SK-N-SH treated with all-trans-retinoic acid at 6 μM for 48 hours (cell line): ENCODE measurements around the gene ANKRD23.

ENCODE experiments used
- ATAC-seq: fragments of 200-7000 bp; cut with Tn5 transposase; 3 replicates; pipeline ENCODE4 v1.9.1; 2020; ENCODE audit warnings: mild to moderate bottlenecking, moderate library complexity
- BACH2 ChIP-seq: fragments of 250-450 bp; sonication (Bioruptor Pico); IDR thresholded peaks from 2 replicates; pipeline ENCODE4 v1.9.0; 2021; ENCODE audit warnings: mild to moderate bottlenecking, borderline replicate concordance
- CSDC2 ChIP-seq: fragments of 250-450 bp; sonication (Bioruptor Pico); IDR thresholded peaks from 2 replicates; pipeline ENCODE4 v1.5.0; 2020; ENCODE audit warnings: mild to moderate bottlenecking, moderate library complexity
- ISL1 ChIP-seq: fragments of 250-450 bp; sonication (Bioruptor Pico); IDR thresholded peaks from 2 replicates; pipeline ENCODE4 v2.1.2; 2022; ENCODE audit warnings: mild to moderate bottlenecking, moderate library complexity
- OSR1 ChIP-seq: fragments of 250-450 bp; sonication (Bioruptor Pico); IDR thresholded peaks from 2 replicates; pipeline ENCODE4 v1.8.0; 2022; ENCODE audit warnings: moderate library complexity, mild to moderate bottlenecking, inconsistent platforms
- PPARA ChIP-seq: fragments of 250-450 bp; sonication (Bioruptor Pico); IDR thresholded peaks from 2 replicates; pipeline ENCODE4 v1.5.0; 2020; ENCODE audit warnings: mild to moderate bottlenecking, borderline replicate concordance
- RARB ChIP-seq: fragments of 250-450 bp; sonication (Bioruptor Pico); IDR thresholded peaks from 2 replicates; pipeline ENCODE4 v1.8.0; 2021; ENCODE audit warnings: mild to moderate bottlenecking, moderate library complexity
- ZC3H10 ChIP-seq: fragments of 250-450 bp; sonication (Bioruptor Pico); IDR thresholded peaks from 2 replicates; pipeline ENCODE4 v1.5.1; 2021; ENCODE audit warnings: mild to moderate bottlenecking, moderate library complexity
- ZFP30 ChIP-seq: fragments of 450-650 bp; formaldehyde crosslinking; IDR thresholded peaks from 2 replicates; pipeline ENCODE4 v1.5.0; 2022; ENCODE audit warnings: mild to moderate bottlenecking, moderate library complexity
- ZNF8 ChIP-seq: fragments of 450-650 bp; formaldehyde crosslinking; IDR thresholded peaks from 2 replicates; pipeline ENCODE4 v1.5.0; 2020; ENCODE audit warnings: mild to moderate bottlenecking, moderate library complexity
- TF ChIP-seq, protein P1 (sequence below): fragments of 250-450 bp; sonication (Bioruptor Pico); IDR thresholded peaks from 2 replicates; pipeline ENCODE4 v1.8.0; 2020; ENCODE audit warnings: mild to moderate bottlenecking, moderate library complexity, borderline replicate concordance
- TF ChIP-seq, protein P2 (sequence below): fragments of 250-450 bp; sonication (Bioruptor Pico); IDR thresholded peaks from 2 replicates; pipeline ENCODE4 v1.5.0; 2020; ENCODE audit warnings: mild to moderate bottlenecking, moderate library complexity
- TF ChIP-seq, protein P3 (sequence below): fragments of 250-450 bp; sonication (Bioruptor Pico); IDR thresholded peaks from 2 replicates; pipeline ENCODE4 v1.5.1; 2021; ENCODE audit warnings: mild to moderate bottlenecking, moderate library complexity
- TF ChIP-seq, protein P4 (sequence below): fragments of 250-450 bp; sonication (Bioruptor Pico); IDR thresholded peaks from 2 replicates; pipeline ENCODE4 v1.8.0; 2021; ENCODE audit warnings: low read depth, mild to moderate bottlenecking, moderate library complexity, borderline replicate concordance
- TF ChIP-seq, protein P5 (sequence below): fragments of 250-450 bp; sonication (Bioruptor Pico); IDR thresholded peaks from 2 replicates; pipeline ENCODE4 v1.5.1; 2020; ENCODE audit warnings: low read depth, mild to moderate bottlenecking, moderate library complexity

The ANKRD23 gene

DNA sequence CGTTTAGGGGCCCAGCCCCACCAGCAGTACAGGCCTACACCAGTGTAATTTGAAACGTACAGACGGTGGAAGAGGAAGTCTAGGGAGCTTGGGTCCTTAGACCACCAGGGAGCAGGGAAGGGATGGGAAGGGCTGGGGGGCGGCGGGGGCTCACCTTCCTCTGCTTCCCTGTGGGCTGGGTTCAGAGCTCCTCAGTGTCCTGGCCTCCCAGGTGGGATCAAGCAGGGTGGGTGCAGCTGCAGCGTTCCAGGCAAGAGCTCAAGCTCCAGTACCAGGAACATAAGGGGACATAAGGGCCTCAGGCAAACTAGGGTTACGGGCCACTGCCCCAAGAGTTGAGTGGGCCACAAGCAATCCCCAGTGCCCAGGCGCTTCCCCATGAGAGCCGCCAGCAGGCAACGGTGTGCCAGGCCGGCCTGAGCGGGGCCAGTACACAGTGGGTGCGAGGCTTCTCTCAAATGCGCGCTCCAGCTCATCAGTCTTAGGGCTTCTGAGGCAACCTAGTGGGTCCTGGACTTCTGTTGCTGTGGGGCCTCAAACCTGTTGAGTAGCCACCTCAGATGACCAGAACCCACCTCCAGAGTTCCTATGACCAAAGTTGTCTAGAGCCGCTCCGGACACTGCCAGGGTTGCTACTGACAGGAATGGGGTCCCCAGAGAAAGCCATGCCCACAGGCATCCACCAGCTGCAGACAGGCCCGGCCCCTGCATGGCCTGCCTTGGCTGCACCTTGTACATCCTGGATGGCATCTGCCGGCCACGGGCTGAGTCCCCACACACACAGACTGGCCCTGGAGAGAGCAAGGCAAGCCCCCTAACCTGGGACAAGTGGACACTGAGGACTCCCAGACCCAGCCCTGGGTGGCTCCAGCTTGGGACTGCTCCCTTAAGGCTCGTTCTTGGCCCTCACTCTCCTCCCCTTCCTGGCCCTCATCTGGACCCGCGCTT is 5.2 kb downstream of the ANKRD23 start:
- ATAC-seq: no peak
- no peak for TF ChIP-seq ZFP30 (CRISPR knock-in tag)
- TF ChIP-seq, protein P1, sequence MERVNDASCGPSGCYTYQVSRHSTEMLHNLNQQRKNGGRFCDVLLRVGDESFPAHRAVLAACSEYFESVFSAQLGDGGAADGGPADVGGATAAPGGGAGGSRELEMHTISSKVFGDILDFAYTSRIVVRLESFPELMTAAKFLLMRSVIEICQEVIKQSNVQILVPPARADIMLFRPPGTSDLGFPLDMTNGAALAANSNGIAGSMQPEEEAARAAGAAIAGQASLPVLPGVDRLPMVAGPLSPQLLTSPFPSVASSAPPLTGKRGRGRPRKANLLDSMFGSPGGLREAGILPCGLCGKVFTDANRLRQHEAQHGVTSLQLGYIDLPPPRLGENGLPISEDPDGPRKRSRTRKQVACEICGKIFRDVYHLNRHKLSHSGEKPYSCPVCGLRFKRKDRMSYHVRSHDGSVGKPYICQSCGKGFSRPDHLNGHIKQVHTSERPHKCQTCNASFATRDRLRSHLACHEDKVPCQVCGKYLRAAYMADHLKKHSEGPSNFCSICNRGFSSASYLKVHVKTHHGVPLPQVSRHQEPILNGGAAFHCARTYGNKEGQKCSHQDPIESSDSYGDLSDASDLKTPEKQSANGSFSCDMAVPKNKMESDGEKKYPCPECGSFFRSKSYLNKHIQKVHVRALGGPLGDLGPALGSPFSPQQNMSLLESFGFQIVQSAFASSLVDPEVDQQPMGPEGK (CRISPR knock-in tag): no peak
- no peak for TF ChIP-seq BACH2 (CRISPR knock-in tag)

DNA sequence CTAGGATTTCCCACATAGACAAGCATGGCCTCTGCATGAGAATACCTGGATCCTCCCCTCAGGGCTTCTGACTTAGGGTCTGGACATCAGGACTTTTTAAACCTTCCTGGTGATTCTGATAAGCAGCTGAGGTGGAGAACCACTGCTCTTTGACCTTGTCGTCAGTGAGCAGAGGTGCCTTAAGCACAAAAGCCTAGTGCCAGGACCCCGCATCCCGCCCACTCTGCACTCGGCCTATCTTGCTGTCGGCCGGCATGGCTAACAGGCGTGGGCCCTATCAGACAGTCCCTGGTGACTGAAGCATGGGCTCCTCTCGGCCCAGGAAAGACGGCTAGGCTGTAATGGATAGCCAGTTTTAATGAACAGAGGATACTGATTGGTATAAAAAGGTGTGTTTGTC is 6.2 kb downstream of the ANKRD23 start:
- no peak for TF ChIP-seq OSR1 (CRISPR knock-in tag)
- TF ChIP-seq CSDC2 (CRISPR knock-in tag): no peak
- no peak for TF ChIP-seq ZC3H10
- TF ChIP-seq, protein P2, sequence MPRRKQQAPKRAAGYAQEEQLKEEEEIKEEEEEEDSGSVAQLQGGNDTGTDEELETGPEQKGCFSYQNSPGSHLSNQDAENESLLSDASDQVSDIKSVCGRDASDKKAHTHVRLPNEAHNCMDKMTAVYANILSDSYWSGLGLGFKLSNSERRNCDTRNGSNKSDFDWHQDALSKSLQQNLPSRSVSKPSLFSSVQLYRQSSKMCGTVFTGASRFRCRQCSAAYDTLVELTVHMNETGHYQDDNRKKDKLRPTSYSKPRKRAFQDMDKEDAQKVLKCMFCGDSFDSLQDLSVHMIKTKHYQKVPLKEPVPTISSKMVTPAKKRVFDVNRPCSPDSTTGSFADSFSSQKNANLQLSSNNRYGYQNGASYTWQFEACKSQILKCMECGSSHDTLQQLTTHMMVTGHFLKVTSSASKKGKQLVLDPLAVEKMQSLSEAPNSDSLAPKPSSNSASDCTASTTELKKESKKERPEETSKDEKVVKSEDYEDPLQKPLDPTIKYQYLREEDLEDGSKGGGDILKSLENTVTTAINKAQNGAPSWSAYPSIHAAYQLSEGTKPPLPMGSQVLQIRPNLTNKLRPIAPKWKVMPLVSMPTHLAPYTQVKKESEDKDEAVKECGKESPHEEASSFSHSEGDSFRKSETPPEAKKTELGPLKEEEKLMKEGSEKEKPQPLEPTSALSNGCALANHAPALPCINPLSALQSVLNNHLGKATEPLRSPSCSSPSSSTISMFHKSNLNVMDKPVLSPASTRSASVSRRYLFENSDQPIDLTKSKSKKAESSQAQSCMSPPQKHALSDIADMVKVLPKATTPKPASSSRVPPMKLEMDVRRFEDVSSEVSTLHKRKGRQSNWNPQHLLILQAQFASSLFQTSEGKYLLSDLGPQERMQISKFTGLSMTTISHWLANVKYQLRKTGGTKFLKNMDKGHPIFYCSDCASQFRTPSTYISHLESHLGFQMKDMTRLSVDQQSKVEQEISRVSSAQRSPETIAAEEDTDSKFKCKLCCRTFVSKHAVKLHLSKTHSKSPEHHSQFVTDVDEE: no peak
- TF ChIP-seq RARB: no peak
- TF ChIP-seq, all 23 proteins: peak for 0
- no peak for ATAC-seq

DNA sequence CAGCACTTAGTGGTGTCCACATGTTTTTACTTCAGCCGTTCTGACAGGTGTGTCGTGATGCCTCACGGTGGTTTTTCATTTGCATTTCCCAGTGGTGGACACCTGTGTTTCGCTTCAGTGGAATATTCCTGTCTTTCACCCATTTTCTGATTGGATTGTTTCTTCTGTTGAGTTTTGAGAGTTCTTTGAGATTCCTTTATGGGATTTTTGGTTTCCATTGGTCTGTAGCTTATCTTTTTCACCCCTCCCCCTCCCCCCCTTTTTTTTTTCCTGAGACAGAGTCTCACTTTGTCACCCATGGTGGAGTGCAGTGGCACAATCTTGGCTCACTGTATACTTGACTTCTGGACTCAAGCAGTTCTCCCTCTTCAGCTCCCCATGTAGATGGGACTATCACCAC is 8.0 kb downstream of the ANKRD23 start:
- no peak for TF ChIP-seq ZFP30 (CRISPR knock-in tag)
- no peak for TF ChIP-seq PPARA (CRISPR knock-in tag)
- TF ChIP-seq, protein P1 (CRISPR knock-in tag): no peak
- TF ChIP-seq CSDC2 (CRISPR knock-in tag): no peak
- TF ChIP-seq, all 23 proteins: peak for 0
- no peak for ATAC-seq

DNA sequence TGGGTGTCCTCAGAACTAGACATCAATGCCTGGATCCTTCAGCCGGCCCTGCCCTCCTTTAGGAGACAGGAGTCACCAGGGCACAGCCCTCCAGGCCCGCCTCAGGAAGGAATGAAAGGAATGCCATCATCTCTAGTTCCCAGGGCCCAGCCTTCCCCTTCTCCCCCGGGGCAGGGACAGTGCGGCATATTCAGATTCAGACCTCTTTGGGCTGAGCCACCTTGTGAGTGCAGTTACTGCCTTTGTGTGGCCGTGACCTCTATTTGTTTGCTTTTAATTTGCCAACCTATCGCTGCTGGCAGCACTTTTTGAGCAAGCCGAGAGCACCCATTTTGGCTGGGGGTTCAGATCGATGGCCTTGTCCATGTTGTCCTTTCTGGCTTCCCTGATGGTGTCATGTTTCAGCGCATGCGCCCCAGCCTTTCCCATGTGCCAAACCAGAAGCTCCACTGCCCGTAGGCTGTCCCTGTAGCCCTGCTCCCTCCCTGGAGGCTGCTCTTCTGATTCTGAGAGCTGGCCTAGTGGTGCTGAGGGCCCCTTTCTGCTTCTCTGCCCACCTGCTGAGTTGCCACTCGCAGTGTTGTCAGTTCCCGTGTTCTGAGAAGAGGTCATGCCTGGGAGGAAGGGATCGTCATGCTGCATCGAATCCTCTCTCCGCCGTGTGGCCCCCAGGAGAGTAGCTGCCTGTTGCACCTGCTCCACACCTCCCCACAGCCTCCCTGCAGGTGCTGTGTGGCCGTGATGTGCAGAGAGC is 10.9 kb downstream of the ANKRD23 start:
- peak; percentile 56 for ATAC-seq
- TF ChIP-seq ISL1 (no peak), ZNF8 (CRISPR knock-in tag) (no peak), ZFP30 (CRISPR knock-in tag) (no peak), RARB (no peak)
- TF ChIP-seq, protein P3, sequence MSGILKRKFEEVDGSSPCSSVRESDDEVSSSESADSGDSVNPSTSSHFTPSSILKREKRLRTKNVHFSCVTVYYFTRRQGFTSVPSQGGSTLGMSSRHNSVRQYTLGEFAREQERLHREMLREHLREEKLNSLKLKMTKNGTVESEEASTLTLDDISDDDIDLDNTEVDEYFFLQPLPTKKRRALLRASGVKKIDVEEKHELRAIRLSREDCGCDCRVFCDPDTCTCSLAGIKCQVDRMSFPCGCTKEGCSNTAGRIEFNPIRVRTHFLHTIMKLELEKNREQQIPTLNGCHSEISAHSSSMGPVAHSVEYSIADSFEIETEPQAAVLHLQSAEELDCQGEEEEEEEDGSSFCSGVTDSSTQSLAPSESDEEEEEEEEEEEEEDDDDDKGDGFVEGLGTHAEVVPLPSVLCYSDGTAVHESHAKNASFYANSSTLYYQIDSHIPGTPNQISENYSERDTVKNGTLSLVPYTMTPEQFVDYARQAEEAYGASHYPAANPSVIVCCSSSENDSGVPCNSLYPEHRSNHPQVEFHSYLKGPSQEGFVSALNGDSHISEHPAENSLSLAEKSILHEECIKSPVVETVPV (CRISPR knock-in tag): no peak
- TF ChIP-seq, protein P4, sequence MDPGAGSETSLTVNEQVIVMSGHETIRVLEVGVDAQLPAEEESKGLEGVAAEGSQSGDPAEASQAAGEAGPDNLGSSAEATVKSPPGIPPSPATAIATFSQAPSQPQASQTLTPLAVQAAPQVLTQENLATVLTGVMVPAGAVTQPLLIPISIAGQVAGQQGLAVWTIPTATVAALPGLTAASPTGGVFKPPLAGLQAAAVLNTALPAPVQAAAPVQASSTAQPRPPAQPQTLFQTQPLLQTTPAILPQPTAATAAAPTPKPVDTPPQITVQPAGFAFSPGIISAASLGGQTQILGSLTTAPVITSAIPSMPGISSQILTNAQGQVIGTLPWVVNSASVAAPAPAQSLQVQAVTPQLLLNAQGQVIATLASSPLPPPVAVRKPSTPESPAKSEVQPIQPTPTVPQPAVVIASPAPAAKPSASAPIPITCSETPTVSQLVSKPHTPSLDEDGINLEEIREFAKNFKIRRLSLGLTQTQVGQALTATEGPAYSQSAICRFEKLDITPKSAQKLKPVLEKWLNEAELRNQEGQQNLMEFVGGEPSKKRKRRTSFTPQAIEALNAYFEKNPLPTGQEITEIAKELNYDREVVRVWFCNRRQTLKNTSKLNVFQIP (CRISPR knock-in tag): no peak
- TF ChIP-seq, protein P5, sequence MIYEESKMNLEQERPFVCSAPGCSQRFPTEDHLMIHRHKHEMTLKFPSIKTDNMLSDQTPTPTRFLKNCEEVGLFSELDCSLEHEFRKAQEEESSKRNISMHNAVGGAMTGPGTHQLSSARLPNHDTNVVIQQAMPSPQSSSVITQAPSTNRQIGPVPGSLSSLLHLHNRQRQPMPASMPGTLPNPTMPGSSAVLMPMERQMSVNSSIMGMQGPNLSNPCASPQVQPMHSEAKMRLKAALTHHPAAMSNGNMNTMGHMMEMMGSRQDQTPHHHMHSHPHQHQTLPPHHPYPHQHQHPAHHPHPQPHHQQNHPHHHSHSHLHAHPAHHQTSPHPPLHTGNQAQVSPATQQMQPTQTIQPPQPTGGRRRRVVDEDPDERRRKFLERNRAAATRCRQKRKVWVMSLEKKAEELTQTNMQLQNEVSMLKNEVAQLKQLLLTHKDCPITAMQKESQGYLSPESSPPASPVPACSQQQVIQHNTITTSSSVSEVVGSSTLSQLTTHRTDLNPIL (CRISPR knock-in tag): no peak
